ENCODE measurements around the gene SLC9A9. TPM values are rescaled to one million over a fixed set of nuclear protein-coding genes. Genes with fewer than 3 reads are reported as not detected.

SLC9A9 gene
- total RNA-seq, 4 donors from 2014 or later = 1.7 to 8.2 (median 3.6) TPM

GRCh38 chr3:143362115-143362991, 485.9 kb downstream of the SLC9A9 start:
- no peaks in the 10 kb centered on the region for H3K36me3 ChIP-seq

GRCh38 chr3:143361589-143361988, 486.7 kb downstream of the SLC9A9 start:
- TF ChIP-seq POLR2A (IDR thresholded peaks at IDR 0.05) (no peak), CTCF (IDR thresholded peaks at IDR 0.05 in 4 of 5, conservative IDR thresholded peaks at IDR 0.05 in 1 of 5) (no peak)
- intact Hi-C loops (cut with DNase I; ENCODE audit: low total_unique reads) (no loop called here), in situ Hi-C loops (cut with MboI; ENCODE audit: low sequenced_read_pairs in 4 of 4) (no loop called here)
- no peak overlapping the region for H3K27ac ChIP-seq
- no peaks in the 10 kb centered on the region for H3K4me1 ChIP-seq
- DNase-seq (no peak), ATAC-seq (no peak)
- no peaks in the 10 kb centered on the region for H3K27me3 ChIP-seq
- H3K4me3 ChIP-seq = no peak overlapping the region
- H3K9me3 ChIP-seq = no peaks in the 10 kb centered on the region
- H3K36me3 ChIP-seq = no peaks in the 10 kb centered on the region

More at GRCh38 chr3:143362115-143362991, 485.9 kb downstream of the SLC9A9 start:
- no peak overlapping the region for H3K27ac ChIP-seq
- no peaks in the 10 kb centered on the region for H3K9me3 ChIP-seq
- intact Hi-C loops (cut with DNase I; ENCODE audit: low total_unique reads) (no loop called here), in situ Hi-C loops (cut with MboI; ENCODE audit: low sequenced_read_pairs in 4 of 4) (no loop called here)
- TF ChIP-seq CTCF (IDR thresholded peaks at IDR 0.05 in 4 of 5, conservative IDR thresholded peaks at IDR 0.05 in 1 of 5) (no peak), POLR2A (IDR thresholded peaks at IDR 0.05) (no peak)
- no peaks in the 10 kb centered on the region for H3K27me3 ChIP-seq
- H3K4me1 ChIP-seq = no peaks in the 10 kb centered on the region
- ATAC-seq (no peak), DNase-seq (no peak)
- no peak overlapping the region for H3K4me3 ChIP-seq

GRCh38 chr3:143360244-143360643, 488.0 kb downstream of the SLC9A9 start:
- no peak overlapping the region for H3K27ac ChIP-seq
- no peak overlapping the region for H3K4me3 ChIP-seq
- DNase-seq = no peak
- intact Hi-C loops (cut with DNase I; ENCODE audit: low total_unique reads) = no loop called here
- H3K27me3 ChIP-seq = no peaks in the 10 kb centered on the region
- no peak for ATAC-seq
- H3K9me3 ChIP-seq = no peaks in the 10 kb centered on the region
- in situ Hi-C loops (cut with MboI; ENCODE audit: low sequenced_read_pairs in 4 of 4) = no loop called here
- TF ChIP-seq POLR2A (IDR thresholded peaks at IDR 0.05) (no peak), CTCF (IDR thresholded peaks at IDR 0.05 in 4 of 5, conservative IDR thresholded peaks at IDR 0.05 in 1 of 5) (no peak)
- no peaks in the 10 kb centered on the region for H3K4me1 ChIP-seq
- H3K36me3 ChIP-seq = no peaks in the 10 kb centered on the region

GRCh38 chr3:143358793-143359491, 489.3 kb downstream of the SLC9A9 start:
- Histone ChIP-seq H3K27ac (no peak overlapping the region), H3K4me3 (no peak overlapping the region), H3K4me1 (no peaks in the 10 kb centered on the region), H3K36me3 (no peaks in the 10 kb centered on the region), H3K27me3 (no peaks in the 10 kb centered on the region), H3K9me3 (no peaks in the 10 kb centered on the region)
- in situ Hi-C loops (cut with MboI; ENCODE audit: low sequenced_read_pairs in 4 of 4) (no loop called here), intact Hi-C loops (cut with DNase I; ENCODE audit: low total_unique reads) (no loop called here)
- DNase-seq (no peak), ATAC-seq (no peak)
- no peak for TF ChIP-seq CTCF (IDR thresholded peaks at IDR 0.05 in 4 of 5, conservative IDR thresholded peaks at IDR 0.05 in 1 of 5)
- TF ChIP-seq POLR2A (IDR thresholded peaks at IDR 0.05) = no peak
